LNCaP clone FGC (cell line): ENCODE data around the gene KIF1A.

Experiments used
- DNase-seq: peaks from one replicate; pipeline ENCODE4 v3.0.0-alpha.2; 2011; ENCODE audit warnings: low read depth
- H3K4me3 ChIP-seq: 2 replicates; pipeline ENCODE4 v1.5.1; 2011; ENCODE audit warnings: mild to moderate bottlenecking, low read depth, low read length, control low read depth
- CTCF ChIP-seq: IDR thresholded peaks from 2 replicates; pipeline ENCODE4 v1.5.1; 2012; ENCODE audit warnings: mild to moderate bottlenecking; ENCODE audit not compliant: control insufficient read depth, insufficient read depth; ENCODE audit errors: extremely low read depth

KIF1A gene

GRCh38 chr2:240725671-240726070 is 94.3 kb downstream of the KIF1A start:
- no peak for DNase-seq
- TF ChIP-seq CTCF, result no peak

GRCh38 chr2:240725266-240725665 is 94.8 kb downstream of the KIF1A start:
- H3K4me3 ChIP-seq, result no peak overlapping the region
- DNase-seq, result no peak
- no peak for TF ChIP-seq CTCF

More at GRCh38 chr2:240725671-240726070, 94.3 kb downstream of the KIF1A start:
- H3K4me3 ChIP-seq, result no peak overlapping the region

- TF ChIP-seq CTCF, result no peak
- H3K4me3 ChIP-seq, result no peak overlapping the region
- DNase-seq, result no peak
These were observed 95.6 kb downstream of the KIF1A start for GRCh38 chr2:240724431-240724830.

GRCh38 chr2:240723851-240724250 is 96.2 kb downstream of the KIF1A start:
- no peak for DNase-seq

GRCh38 chr2:240722796-240723735 is 97.0 kb downstream of the KIF1A start:
- TF ChIP-seq CTCF, result no peak
- DNase-seq, result no peak
- no peak overlapping the region for H3K4me3 ChIP-seq

More at GRCh38 chr2:240723851-240724250, 96.2 kb downstream of the KIF1A start:
- H3K4me3 ChIP-seq, result no peak overlapping the region
- no peak for TF ChIP-seq CTCF

- TF ChIP-seq CTCF, result no peak
- no peak overlapping the region for H3K4me3 ChIP-seq
- no peak for DNase-seq
These were observed 97.6 kb downstream of the KIF1A start for GRCh38 chr2:240722376-240722775.

- no peak overlapping the region for H3K4me3 ChIP-seq
- TF ChIP-seq CTCF, result no peak
- no peak for DNase-seq
These were observed 98.3 kb downstream of the KIF1A start for GRCh38 chr2:240721596-240722180.
